Caco-2 (cell line): ENCODE measurements around the gene IKBKE. TPM values are rescaled to one million over a fixed set of nuclear protein-coding genes. Genes with fewer than 3 reads are reported as not detected.

ENCODE experiments used
- BruUV-seq: library from RNA; stranded (reverse); fragments of 400-500 nt; replicated peaks from 2 replicates; lab custom pipeline; 2021; lab: Mats Ljungman, UMichigan
- CTCF ChIA-PET: fragments of 300-600 bp; sonication (Branson Sonifier 250); formaldehyde crosslinking; loops from one replicate; lab custom pipeline; 2022; ENCODE audit warnings: antibody characterized with exemption; lab: Charles Lee
- POLR2A ChIA-PET: fragments of 300-600 bp; sonication (Branson Sonifier 250); formaldehyde crosslinking; loops from one replicate; lab custom pipeline; 2022; ENCODE audit warnings: antibody characterized with exemption; lab: Charles Lee
- DNase-seq, 2 experiments: peaks; one replicate each; pipeline versions ENCODE4 v3.0.0 to v3.0.0-alpha.2; 2020 to 2022
- H3K27me3 ChIP-seq: replicated peaks from 2 replicates; pipeline ENCODE4 v1.6.0; 2011; ENCODE audit warnings: low read length; ENCODE audit not compliant: control insufficient read depth, insufficient read depth
- H3K36me3 ChIP-seq: 2 replicates; pipeline ENCODE4 v1.5.1; 2011; ENCODE audit warnings: low read length; ENCODE audit not compliant: control insufficient read depth, insufficient read depth
- H3K4me1 ChIP-seq: fragments of 250-450 bp; sonication (Bioruptor Pico); 2 replicates; pipeline ENCODE4 v1.5.1; 2020; ENCODE audit warnings: mild to moderate bottlenecking
- H3K4me3 ChIP-seq: 2 replicates; pipeline ENCODE4 v1.5.1; 2011; ENCODE audit warnings: low read depth, mild to moderate bottlenecking, control low read depth, low read length
- H3K9me3 ChIP-seq: fragments of 250-450 bp; sonication (Bioruptor Pico); 2 replicates; pipeline ENCODE4 v1.5.1; 2020; ENCODE audit warnings: mild to moderate bottlenecking, moderate library complexity
- H3K27ac Mint-ChIP-seq: one replicate; pipeline ENCODE4 v1.8.0; 2022; ENCODE audit warnings: mixed read lengths; ENCODE audit not compliant: unreplicated experiment
- H3K27me3 Mint-ChIP-seq: one replicate; pipeline ENCODE4 v1.8.0; 2022; ENCODE audit warnings: mixed read lengths; ENCODE audit not compliant: insufficient read depth, unreplicated experiment
- H3K36me3 Mint-ChIP-seq: one replicate; pipeline ENCODE4 v1.8.0; 2022; ENCODE audit warnings: mild to moderate bottlenecking, mixed read lengths; ENCODE audit not compliant: insufficient read depth, unreplicated experiment
- H3K4me1 Mint-ChIP-seq: one replicate; pipeline ENCODE4 v1.8.0; 2022; ENCODE audit warnings: low read depth, mixed read lengths; ENCODE audit not compliant: unreplicated experiment
- H3K4me3 Mint-ChIP-seq: one replicate; pipeline ENCODE4 v1.8.0; 2022; ENCODE audit warnings: mild to moderate bottlenecking, moderate library complexity, mixed read lengths; ENCODE audit not compliant: unreplicated experiment
- H3K9me3 Mint-ChIP-seq: one replicate; pipeline ENCODE4 v1.8.0; 2022; ENCODE audit warnings: mixed read lengths; ENCODE audit not compliant: unreplicated experiment
- CTCF ChIP-seq, 2 experiments: fragments of 200-600 bp in 1 of 2; IDR thresholded peaks; 1 replicate in 1 of 2; 2 replicates in 1 of 2; pipeline versions ENCODE4 v1.5.1 to v1.8.0; 2011 to 2022; ENCODE audit warnings: antibody characterized with exemption in 1 of 2, control low read depth in 1 of 2, inconsistent platforms in 1 of 2, low read depth in 1 of 2, low read length in 1 of 2, mild to moderate bottlenecking in 1 of 2, moderate library complexity in 1 of 2; ENCODE audit not compliant: insufficient read depth in 1 of 2, severe bottlenecking in 1 of 2, unreplicated experiment in 1 of 2
- intact Hi-C: fragments of 100-400 bp; cut with micrococcal nuclease; formaldehyde crosslinking; loops from one replicate; pipeline ENCODE4 v1.10.0; 2022; ENCODE audit not compliant: unreplicated experiment
- total RNA-seq: library from RNA; stranded (reverse); gene quantifications from 2 replicates; pipeline ENCODE4 v1.2.3, GENCODE V29; 2022

Gene IKBKE
- total RNA-seq, 1 experiment from 2014 or later = 9.0 TPM

- intact Hi-C loops = no loop called here
- Mint-ChIP-seq H3K4me3 (no peak overlapping the region), H3K9me3 (no peaks in the 10 kb centered on the region), H3K27ac (peak overlapping the region; percentile 21), H3K4me1 (peaks cover 18% of the 10 kb centered on the region), H3K36me3 (peaks cover 6% of the 10 kb centered on the region), H3K27me3 (no peaks in the 10 kb centered on the region)
- H3K27me3 ChIP-seq = no peaks in the 10 kb centered on the region
- H3K4me1 ChIP-seq = peaks cover 14% of the 10 kb centered on the region
- H3K9me3 ChIP-seq = no peaks in the 10 kb centered on the region
- H3K36me3 ChIP-seq = no peaks in the 10 kb centered on the region
- ChIA-PET CTCF (interaction anchor here (0.6 kb wide), 2 partner anchors 8 to 623 kb away, joined by 5 to 6 read pairs; no protein-coding TSS in a partner anchor), POLR2A (no interaction called here)
- H3K4me3 ChIP-seq = no peak overlapping the region
- TF ChIP-seq CTCF (IDR thresholded peaks at IDR 0.05; ENCODE audit: insufficient read depth in 1 of 2, low read depth in 1 of 2, low read length in 1 of 2, severe bottlenecking in 1 of 2, unreplicated experiment in 1 of 2) = no peak
- no peak for DNase-seq
- BruUV-seq = no TSS peak
Measured at GRCh38 chr1:206455289-206455665, 15.0 kb upstream of the IKBKE start.

GRCh38 chr1:206455666-206456344 lies 14.5 kb upstream of the IKBKE start:
- no peaks in the 10 kb centered on the region for H3K9me3 Mint-ChIP-seq
- H3K4me1 Mint-ChIP-seq = peaks cover 18% of the 10 kb centered on the region
- POLR2A ChIA-PET = no interaction called here
- no peak overlapping the region for H3K4me3 Mint-ChIP-seq
- no peaks in the 10 kb centered on the region for H3K27me3 Mint-ChIP-seq
- BruUV-seq = no TSS peak
- TF ChIP-seq CTCF (IDR thresholded peaks at IDR 0.05; ENCODE audit: insufficient read depth in 1 of 2, low read depth in 1 of 2, low read length in 1 of 2, severe bottlenecking in 1 of 2, unreplicated experiment in 1 of 2) = no peak
- peaks cover 6% of the 10 kb centered on the region for H3K36me3 Mint-ChIP-seq
- Histone ChIP-seq H3K9me3 (no peaks in the 10 kb centered on the region), H3K36me3 (no peaks in the 10 kb centered on the region), H3K4me3 (no peak overlapping the region), H3K4me1 (peaks cover 14% of the 10 kb centered on the region), H3K27me3 (no peaks in the 10 kb centered on the region)
- CTCF ChIA-PET = interaction anchor here (0.6 kb wide), 2 partner anchors 9 to 624 kb away, joined by 5 to 6 read pairs; no protein-coding TSS in a partner anchor
- intact Hi-C loops = no loop called here
- H3K27ac Mint-ChIP-seq = peak overlapping the region; percentile 21
- DNase-seq = no peak

GRCh38 chr1:206456577-206457370 lies 13.5 kb upstream of the IKBKE start:
- H3K9me3 ChIP-seq = no peaks in the 10 kb centered on the region
- no peak for TF ChIP-seq CTCF (IDR thresholded peaks at IDR 0.05; ENCODE audit: insufficient read depth in 1 of 2, low read depth in 1 of 2, low read length in 1 of 2, severe bottlenecking in 1 of 2, unreplicated experiment in 1 of 2)
- CTCF ChIA-PET = no interaction called here
- intact Hi-C loops = no loop called here
- H3K27ac Mint-ChIP-seq = no peak overlapping the region
- H3K4me1 Mint-ChIP-seq = peaks cover 11% of the 10 kb centered on the region
- DNase-seq = no peak
- H3K4me1 ChIP-seq = peaks cover 6% of the 10 kb centered on the region
- H3K4me3 Mint-ChIP-seq = no peak overlapping the region
- H3K27me3 Mint-ChIP-seq = no peaks in the 10 kb centered on the region
- no TSS peak for BruUV-seq
- no peak overlapping the region for H3K4me3 ChIP-seq
- H3K36me3 ChIP-seq = no peaks in the 10 kb centered on the region
- no peaks in the 10 kb centered on the region for H3K9me3 Mint-ChIP-seq
- no peaks in the 10 kb centered on the region for H3K27me3 ChIP-seq
- peaks cover 1% of the 10 kb centered on the region for H3K36me3 Mint-ChIP-seq
- POLR2A ChIA-PET = no interaction called here
